ENCODE data around the gene ADAMTS17.

DNA sequence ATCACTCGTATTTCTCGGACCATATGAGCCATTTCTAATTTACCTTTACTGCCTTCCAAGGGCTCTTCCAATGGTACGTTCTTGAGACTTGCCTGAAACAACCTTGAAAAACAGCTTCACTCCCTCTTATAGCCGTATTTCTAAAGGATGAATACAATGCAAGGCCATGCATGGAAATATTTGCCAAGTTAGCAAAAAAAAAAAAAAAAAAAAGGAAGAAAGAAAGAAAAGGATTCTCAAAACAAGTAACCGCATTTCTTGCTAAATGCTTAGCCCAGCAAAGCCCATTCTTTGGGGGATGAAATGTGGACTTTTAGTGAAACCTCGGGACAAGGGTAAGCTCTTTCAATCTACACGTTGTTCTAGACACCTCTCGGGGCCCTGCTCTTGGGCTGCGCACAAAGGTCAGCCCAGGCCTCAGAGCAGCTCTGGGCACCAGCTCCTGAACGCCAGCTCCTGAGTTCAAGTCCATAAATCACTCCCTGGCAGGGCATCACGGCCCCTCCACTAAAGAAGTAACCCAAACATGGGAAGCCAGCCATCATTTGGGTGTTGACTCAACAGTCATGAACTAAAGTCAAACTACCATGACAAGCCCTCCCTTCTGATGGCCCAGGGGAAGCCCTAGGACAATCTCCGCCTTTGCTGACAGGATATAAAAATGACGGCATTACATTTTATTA lies 132.7 kb downstream of the ADAMTS17 start:
- TF ChIP-seq, protein P1, sequence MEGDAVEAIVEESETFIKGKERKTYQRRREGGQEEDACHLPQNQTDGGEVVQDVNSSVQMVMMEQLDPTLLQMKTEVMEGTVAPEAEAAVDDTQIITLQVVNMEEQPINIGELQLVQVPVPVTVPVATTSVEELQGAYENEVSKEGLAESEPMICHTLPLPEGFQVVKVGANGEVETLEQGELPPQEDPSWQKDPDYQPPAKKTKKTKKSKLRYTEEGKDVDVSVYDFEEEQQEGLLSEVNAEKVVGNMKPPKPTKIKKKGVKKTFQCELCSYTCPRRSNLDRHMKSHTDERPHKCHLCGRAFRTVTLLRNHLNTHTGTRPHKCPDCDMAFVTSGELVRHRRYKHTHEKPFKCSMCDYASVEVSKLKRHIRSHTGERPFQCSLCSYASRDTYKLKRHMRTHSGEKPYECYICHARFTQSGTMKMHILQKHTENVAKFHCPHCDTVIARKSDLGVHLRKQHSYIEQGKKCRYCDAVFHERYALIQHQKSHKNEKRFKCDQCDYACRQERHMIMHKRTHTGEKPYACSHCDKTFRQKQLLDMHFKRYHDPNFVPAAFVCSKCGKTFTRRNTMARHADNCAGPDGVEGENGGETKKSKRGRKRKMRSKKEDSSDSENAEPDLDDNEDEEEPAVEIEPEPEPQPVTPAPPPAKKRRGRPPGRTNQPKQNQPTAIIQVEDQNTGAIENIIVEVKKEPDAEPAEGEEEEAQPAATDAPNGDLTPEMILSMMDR (IDR thresholded peaks at IDR 0.05), result no peak
- no peak for TF ChIP-seq POLR2AphosphoS5 (IDR thresholded peaks at IDR 0.05)
